ENCODE results near the gene ADH5.
"Not testable (repeated sequence)": the region's sequence is repeated elsewhere in the genome, so short reads cannot be mapped to it uniquely, and the experiment has no call there.

ADH5 gene

DNA sequence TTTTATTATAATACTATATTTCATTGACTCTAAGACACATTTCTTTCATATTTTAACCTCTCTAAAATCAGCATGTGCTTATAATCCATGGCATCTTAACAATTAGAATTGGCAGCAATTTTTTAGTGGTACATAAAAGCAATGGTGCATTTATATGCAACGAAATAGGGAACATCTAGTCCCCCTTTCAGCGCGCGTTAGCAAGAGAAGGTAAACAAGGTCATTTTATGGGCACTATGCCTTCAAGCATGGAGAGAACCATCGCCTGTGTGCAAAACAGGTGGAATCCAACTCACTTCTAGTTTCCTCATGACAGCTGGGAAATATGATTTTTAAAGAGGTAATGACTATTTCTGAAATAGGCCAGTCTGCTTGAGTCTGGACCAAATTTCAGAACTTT, 6.4 kb downstream of the ADH5 start:
- FAIRE-seq, result no peak

DNA sequence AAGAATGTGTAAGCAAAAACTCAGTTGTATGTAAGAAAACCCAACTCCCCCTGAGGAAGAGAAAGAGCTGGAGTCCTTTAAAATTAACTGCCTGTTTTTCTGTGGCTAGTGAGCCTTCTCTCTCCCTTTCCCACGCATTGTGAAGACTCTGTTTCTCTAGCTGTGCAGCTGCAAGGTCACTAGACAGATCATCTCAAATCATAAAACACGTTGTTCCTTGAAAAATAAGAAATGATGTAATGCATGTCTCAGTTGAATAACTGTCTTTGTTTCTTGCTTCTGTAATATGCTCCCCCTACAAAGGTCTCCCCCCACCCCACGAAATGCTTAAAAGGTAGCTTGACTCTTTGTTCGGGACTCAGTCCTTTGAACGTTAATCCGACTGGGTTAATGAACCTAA, 7.7 kb downstream of the ADH5 start:
- not testable (repeated sequence) for FAIRE-seq

DNA sequence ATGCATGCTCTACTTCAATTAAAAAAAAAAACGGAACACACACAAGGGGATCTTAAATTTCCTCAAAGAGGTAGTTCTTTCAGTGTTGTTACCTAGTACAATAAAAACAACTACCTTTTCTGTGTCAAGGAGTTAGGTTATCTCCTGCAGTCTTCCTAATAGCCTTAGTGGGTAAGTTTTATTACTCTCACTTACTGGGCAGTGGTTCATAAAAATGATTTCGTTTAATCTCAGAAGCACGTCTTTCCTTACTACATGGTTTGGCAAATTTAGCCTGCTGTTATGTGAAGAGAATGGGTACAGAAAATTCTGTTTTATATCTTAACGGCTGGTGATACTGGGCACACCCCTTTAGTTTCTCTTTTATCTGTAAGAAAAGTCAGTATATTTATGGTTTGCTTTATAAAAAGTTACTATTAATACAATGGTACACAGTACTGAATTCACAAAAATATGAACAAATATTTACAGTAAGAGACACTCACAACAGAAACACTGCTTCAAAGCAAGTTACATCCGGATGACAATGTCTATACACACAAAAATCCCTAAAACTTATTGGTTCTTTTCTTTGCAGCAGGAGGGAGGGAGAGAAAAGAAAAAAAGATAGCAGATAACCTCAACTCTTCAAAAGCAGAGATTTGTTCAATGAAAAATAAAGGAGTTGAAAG, 8.8 kb downstream of the ADH5 start:
- FAIRE-seq, result no peak

DNA sequence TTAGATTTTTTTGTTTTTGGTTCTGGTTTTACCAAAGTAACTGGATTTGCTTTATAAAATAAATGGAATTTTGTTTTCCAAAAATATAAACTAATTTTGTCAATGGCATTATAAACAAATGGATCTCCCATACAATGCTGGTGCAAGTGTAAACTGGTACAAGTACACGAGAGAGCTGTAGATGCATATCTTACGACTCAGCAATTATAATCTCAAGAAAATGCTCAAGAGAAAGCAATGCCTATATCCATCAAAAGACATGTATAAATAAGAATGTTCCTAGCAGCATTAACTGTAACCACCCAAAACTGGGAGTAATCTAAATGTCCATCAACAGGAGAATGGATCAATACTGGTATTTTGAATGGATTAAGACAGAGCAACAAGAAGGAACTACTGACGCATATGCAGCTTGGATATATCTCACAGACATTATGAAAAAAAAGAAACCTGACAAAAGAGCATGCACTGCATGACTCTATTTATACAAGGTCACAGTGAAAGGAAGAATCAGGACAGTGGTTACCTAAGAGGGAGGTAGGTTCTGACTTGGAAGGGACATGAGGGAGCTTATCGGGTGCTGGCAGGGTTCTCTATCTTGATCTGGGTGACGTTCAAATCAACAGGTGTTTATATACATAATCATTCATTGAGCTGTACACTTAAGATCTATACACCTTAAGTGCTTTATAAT, 9.5 kb downstream of the ADH5 start:
- no peak for FAIRE-seq

DNA sequence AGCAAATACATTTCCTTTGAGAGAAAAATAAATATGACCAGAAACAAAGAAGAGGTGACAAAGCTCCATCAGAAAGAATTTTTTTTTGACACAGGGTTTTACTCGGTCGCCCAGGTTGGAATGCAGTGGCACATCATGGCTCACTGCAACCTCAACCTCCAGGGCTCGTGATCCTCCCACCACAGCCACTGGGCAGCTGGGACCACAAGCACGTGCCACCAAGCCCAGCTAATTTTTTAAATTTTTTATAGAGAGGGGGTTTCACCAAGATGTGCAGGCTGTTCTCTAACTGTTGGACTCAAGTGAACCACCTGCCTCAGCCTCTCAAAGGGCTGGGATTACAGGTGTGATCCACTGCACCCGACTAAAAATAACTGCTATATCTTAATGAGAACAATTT, 10.3 kb downstream of the ADH5 start:
- FAIRE-seq, result no peak

DNA sequence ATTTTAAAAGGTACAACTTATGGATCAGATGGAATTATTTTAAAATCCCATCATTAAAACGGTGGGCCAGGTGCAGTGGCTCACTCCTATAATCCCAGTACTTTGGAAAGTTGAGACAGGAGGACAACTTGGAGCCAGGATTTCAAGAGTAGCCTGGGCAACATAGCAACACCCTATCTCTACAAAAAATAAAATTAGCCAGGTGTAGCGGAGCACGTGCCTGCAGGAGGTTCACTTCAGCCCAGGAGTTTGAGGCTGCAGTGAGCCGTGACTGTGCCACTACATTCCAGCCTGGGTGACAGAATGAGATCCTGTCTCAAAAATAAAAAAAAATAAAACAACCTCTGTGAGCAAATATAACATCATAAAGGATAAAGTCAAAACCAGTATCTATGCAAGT, 11.4 kb downstream of the ADH5 start:
- FAIRE-seq, result no peak

DNA sequence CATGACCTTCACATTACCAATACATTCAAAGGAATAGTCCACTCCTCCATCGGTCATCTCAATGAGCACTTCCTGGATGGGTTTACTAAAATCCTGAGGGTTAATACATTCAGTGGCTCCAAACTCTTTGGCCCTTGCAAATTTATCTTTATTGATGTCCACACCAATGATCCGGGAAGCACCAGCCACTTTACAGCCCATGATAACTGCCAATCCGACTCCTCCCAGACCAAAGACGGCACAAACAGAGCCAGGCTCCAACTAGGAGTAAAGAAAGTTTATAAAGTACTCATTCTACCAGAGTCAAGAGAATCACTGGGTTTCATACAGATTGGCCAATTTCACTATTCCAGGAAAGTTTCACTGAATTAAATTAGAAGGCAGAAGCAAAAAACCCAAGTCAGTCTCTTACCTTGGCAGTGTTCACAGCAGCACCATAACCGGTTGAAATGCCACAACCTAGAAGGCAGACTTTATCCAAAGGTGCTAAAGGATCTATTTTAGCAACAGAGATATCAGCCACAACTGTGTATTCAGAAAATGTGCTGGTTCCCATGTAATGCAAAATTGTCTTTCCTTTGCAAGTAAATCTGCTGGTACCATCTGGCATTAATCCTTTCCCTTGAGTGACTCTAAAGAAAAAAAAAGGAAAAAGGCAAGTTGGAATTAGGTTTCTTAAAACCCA, 12.2 kb downstream of the ADH5 start:
- FAIRE-seq, result no peak

DNA sequence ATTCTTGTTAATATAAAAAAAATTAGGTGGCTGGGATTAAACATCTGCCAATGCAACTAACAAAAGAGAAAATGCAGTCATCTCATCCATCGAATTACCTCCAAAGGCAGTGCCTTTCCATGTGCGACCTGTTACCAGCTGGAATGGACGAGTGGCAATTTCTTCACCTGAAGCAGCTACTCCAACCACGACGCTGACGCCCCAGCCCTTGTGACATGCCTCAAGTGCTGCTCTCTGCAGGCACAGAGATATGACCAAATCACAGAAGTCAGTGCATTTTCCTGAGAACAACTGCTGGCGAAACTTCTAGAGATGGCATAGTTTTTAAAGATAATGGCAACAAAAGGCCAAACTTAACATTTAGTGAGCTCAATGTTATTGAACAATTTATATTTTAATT, 13.8 kb downstream of the ADH5 start:
- no peak for FAIRE-seq

DNA sequence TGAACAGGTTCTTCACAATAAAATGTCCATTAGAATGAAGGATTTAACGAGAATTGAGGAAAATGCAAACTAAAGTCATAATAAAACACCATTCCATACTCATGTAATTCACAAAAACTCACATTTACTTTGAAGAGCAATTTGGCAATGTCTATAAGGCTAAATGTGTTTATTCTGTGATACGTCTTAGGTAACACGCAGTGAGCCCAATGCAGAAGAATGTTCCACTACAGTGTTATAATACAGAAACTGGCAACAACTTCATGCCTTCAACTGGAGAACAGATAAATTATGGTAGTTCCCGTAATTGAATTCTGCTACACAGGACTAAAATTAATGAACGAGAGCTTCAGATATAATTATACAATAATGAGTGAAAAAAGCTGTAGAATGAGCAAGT, 17.4 kb downstream of the ADH5 start:
- FAIRE-seq, result no peak

DNA sequence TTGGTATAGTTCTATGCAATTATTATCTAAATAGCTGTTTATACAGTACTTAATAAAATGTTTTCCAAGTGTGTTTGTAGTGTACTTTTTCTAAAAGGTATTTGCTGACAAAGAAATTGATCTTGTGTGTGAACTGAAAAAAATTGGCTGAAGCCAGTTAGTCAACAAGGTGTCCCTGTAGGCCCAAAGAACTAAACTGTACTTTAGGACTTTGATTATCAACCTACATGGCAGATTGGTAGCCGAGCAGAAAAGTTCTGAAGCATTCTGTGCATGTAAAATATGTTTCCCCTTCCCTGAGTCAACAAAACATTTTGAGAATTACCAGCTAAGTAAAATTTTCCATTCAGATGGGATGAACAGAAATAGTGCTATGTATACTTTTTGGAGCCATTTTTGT, 21.0 kb downstream of the ADH5 start:
- FAIRE-seq, result no peak

DNA sequence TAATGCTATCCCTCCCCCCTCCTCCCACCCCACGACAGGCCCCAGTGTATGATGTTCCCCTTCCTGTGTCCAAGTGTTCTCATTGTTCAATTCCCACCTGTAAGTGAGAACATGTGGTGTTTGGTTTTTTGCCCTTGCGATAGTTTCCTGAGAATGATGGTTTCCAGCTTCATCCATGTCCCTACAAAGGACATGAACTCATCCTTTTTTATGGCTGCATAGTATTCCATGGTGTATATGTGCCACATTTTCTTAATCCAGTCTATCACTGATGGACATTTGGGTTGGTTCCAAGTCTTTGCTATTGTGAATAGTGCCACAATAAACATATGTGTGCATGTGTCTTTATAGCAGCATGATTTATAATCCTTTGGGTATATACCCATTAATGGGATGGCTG, 23.1 kb downstream of the ADH5 start:
- FAIRE-seq, result not testable (repeated sequence)

DNA sequence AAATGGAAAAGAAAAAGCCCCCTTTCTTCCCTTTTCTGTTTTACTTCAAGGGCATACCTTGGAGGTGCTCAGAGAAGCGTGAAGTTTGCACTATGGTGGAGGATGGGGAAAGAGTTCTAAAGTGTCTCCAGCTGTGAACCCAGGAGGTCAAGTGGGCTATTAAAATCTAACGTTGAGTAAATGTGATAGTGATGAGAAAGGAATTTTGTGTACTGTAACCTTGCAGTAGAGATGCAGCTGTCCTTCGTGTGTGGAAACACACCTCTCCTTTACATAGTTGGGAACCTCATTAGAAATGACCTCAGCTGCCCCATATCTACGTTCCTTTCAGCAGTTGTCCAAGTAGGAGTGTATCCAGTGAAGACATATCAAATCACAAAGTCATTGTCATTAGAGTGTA, 26.5 kb downstream of the ADH5 start:
- FAIRE-seq, result no peak

DNA sequence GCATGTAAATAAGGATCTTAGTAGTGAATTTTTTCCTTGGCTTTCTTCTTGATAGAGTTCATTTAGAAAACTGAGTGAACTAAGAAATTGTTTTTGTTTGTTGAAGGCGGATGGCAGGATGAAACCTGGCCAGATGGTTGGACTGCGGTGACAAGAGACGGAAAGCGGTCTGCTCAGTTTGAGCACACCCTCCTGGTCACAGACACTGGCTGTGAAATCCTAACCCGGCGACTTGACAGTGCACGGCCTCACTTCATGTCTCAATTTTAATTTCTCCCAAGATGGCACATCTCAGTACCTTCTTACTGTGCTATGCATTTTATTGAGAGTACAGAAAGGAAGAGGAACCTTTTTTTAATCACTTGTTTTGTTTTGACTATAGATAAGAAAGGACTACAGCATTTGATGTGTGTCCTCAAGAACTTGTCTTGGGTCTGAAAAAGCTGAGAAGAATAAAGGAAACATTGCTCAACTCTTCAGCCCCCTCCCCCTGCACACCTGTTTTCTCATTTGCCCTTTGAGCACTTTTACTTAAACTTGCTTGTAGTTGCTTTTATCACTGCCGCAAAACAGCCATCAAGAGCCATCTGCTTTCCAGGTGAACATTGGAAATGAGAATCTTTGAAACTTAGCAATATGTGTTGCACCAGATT, 27.4 kb downstream of the ADH5 start:
- FAIRE-seq, result no peak

DNA sequence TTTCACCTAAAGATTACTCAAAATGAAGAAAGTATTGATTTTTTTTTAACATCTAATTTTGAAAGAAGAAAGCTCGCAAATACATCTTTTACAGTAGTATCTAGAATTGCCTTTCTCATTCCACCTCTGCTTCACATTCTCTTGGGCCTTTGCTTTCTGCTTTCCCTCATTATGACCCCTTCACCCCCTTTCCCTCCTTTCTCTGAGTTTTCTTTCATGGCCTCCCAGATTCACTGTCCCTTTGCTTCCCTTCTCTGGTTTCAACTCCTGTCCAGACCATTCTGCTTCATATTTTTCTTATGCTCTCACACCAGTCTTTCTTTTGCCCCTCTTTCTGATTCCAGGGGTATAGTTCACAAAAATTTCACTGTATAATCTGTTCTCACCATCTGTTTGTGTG, 29.0 kb downstream of the ADH5 start:
- FAIRE-seq, result no peak

DNA sequence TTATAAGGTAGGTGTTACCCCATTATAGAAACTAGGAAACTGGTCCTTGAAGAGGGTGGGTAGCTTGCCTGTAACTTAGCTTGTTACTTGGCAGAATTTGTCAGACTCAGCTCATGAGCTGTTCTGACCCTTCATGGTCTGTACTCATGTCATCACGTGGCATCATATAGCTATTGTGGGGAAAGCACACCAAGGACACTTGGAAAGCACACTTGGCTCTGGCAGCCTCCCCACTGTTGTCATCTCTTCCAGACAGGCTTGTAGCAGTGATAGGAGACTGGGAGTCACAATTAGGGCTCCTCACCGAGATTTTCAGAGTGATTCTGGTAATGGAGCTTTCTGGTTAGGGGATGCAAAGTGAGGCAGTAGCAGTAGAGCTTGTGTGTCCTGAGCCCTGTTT, 30.4 kb downstream of the ADH5 start:
- FAIRE-seq, result no peak

DNA sequence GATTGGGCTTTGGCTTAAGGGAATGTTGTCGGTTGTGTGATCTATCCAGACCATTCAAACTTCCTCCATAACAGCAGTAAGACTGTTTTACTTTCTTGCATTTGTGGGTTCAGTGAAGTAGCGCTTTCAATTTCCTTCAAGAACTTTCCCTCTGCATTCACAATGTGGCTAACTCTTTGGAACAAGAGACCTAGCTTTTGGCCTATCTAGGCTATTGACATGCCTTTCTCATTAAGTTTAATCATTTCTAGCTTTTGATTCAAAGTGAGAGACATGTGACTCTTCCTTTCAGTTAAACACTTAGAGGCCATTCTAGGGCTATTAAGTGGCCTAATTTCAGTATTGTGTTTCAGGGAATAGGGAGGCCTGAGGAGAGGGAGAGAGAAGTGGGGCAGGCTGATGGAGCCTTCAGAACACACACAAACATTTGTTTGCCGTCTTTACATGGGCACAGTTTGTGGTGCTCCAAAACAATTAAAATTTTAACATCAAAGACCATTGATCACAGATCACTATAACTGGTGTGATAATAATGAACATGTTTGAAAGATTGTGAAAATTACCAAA, 34.1 kb downstream of the ADH5 start:
- no peak for FAIRE-seq

DNA sequence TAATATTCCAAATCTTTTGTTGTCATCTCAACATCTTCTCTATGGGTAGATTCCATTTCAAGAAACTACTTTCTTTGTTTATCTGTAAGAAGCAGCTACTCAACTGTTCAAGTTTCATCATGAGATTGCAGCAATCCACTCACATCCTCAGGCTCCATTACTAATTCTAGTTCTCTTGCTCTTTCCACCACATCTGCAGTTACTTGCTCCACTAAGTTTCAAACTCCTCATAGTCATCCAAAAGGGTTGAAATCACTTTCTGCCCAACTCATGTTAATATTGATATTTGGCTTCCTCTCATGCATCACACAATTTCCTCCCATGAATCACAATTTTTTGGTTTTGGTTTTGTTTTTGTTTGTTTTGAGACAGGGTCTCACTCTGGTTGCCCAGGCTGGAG, 35.7 kb downstream of the ADH5 start:
- no peak for FAIRE-seq

DNA sequence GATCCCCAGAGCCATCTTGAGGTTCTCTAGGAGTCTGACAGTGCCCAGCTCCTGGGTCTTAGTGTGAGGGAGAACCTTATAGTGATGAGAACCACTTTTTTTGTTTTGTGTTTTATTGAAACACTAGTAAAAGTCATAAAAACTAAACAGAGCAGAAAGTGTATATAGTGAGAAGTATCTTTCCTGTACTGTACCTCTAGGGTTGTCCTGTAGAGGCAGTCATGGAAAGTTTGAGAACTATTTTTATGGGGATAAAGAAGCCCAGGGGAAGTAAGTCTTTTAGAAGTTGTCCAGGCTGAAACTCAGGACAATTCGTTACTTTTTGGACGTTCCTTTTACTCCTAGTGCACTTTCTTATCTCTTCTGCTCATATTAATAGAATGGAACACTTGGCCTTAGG, 40.9 kb downstream of the ADH5 start:
- FAIRE-seq, result no peak

DNA sequence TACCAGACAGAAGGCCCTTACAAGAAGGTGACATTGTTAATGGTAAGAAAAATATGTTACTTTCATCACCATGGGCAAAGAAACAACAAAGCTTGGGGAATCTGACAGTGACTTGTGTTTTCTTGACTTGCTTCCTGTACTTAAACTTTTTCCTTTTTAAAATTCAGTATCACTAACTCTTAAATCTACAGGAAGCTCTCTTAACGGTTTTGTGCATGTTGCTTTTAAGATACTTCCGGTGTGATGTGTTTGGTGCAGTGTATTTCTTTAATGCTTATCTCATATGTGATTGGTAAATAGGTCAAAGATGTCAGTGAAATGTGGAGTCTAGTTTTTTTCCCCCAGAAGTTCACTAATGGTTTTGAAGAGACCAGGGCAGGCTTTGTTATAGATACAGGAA, 45.2 kb downstream of the ADH5 start:
- FAIRE-seq, result no peak

DNA sequence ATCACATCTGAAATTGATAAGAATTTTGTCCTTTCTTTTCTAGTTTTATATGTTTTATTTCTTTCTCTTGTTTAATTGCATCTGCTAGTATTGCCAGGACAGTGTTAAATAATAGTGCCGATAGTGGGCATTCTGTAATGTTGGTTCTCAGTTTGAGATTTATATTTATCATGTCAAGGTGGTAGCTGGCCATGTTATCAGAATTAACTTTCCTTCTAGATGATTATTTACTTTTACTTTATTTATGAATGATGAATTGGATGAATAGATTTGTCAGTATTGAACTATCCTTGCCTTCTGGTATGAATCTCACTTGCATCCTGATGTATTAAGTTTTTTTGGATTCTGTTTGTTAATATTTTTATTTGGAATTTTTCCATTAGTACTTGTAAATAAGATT, 50.4 kb downstream of the ADH5 start:
- no peak for FAIRE-seq

DNA sequence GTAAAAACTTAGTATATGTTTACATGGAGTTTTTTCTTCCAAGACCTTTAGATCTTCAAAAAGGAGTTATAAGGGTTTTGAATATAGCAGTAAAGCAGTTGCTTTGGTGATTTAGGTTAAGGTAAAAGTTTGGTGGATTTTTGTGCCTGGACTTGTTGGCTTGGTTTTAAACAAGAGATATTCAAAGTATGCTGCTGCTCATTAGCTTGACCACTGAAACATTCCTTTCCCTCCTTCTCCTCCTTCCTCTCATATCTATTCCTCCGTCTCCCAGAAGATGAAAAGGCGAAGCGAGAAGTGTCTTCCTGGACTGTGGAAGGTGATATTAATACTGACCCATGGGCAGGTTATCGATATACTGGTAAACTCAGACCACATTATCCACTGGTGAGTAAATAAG, 54.6 kb downstream of the ADH5 start:
- FAIRE-seq, result no peak

DNA sequence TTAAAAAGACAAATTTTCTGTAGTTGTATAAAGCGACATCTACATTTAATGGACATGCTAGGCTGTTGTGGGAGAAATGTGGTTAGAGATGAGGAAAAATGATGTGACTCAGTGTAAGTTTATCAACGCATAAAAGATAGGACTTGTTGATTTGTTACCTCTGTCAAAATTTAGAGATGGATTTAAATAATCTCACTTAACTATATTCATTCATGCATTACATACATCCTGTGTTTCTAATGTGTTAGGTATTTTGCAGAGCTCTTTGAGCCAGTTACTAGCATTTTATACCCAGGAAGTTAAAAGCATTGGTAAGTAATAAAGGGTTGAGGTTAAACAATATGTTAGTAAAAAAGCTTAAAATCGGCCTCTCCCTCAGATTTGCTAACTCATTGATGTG, 58.7 kb downstream of the ADH5 start:
- no peak for FAIRE-seq

DNA sequence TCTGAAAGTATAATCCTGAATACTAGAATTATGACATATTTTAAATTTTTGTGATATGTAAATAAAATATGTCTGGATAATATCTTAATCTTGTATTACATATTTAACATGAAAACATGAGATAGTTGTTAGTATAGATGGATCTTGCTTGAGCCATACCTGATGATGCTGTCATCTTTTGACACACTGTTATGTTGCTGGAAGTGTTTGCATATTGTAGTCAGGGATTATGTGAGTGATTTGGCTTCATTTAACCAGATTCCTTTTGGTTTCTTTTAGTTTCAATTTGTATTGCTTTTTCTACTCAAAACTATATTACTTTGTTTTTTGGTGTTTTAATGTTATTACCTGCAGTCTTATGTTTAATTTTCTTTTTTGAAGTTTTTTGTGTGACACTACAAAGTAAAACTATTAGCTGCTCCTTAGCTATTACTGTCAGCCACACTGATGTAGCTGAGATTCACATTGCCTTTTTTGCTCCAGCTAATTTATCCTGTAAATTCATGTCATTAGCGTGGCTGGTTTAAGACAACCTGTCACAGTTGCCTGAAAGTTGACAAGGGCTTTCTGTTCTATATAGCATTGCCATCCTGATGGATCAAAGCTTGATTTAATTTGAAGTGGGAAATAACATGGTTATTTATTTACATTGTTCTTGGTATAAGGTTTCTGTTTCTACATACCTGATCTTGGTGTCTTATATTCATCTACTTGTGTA, 59.4 kb downstream of the ADH5 start:
- no peak for FAIRE-seq
